ENCODE measurements around the gene BTBD8. TPM values are rescaled to one million over a fixed set of nuclear protein-coding genes. Genes with fewer than 3 reads are reported as not detected.
A peak's percentile ranks its signal among the peaks of the same experiment; 100 is the strongest.

Gene BTBD8
- polyA plus RNA-seq, 1 donor = 8.6 TPM

DNA sequence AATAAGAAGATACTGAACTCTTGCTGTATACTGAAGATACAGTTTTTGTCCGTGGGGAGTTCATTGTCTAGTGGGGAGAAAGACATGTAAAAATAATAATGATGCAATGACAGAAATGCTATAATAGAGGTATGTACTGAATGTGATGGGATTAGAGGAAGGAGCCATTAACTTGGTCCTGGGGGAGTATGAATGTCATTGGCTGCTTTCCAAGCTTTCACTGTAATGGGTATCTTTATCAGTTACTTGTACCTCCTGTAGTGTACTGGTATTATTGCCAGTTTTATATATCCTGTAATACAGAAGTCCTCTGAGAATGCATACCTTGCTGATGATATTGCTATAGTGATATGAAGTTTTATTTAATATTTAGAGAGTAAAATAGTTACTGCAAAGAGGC lies 7.4 kb downstream of the BTBD8 start:
- Histone ChIP-seq H3K27ac (ENCODE audit: low read length) (no peak overlapping the region), H3K27me3 (ENCODE audit: control insufficient read depth, insufficient read depth, low read length) (no peaks in the 10 kb centered on the region), H3K4me1 (ENCODE audit: control insufficient read depth, insufficient read depth, low read length) (no peaks in the 10 kb centered on the region), H3K4me3 (ENCODE audit: low read length) (no peak overlapping the region), H3K36me3 (ENCODE audit: control insufficient read depth, insufficient read depth, low read length) (peaks cover 3% of the 10 kb centered on the region), H3K9me3 (ENCODE audit: control insufficient read depth, low read depth, low read length) (peaks cover 15% of the 10 kb centered on the region)
- WGBS (ENCODE audit: insufficient coverage, low lambda C conversion rate) = 71% methylated on average over 1 of the region's 1 CpG
- DNase-seq = no peak

- Histone ChIP-seq H3K9me3 (ENCODE audit: control insufficient read depth, low read depth, low read length) (peaks cover under 1% of the 10 kb centered on the region), H3K4me3 (ENCODE audit: low read length) (no peak overlapping the region), H3K27ac (ENCODE audit: low read length) (no peak overlapping the region), H3K27me3 (ENCODE audit: control insufficient read depth, insufficient read depth, low read length) (no peaks in the 10 kb centered on the region), H3K4me1 (ENCODE audit: control insufficient read depth, insufficient read depth, low read length) (no peaks in the 10 kb centered on the region), H3K36me3 (ENCODE audit: control insufficient read depth, insufficient read depth, low read length) (peaks cover 5% of the 10 kb centered on the region)
- WGBS (ENCODE audit: insufficient coverage, low lambda C conversion rate) = 100% methylated on average over 1 of the region's 5 CpGs
- no peak for DNase-seq
Measured at GRCh38 chr1:92091625-92092024, 11.5 kb downstream of the BTBD8 start.

- 80% methylated on average over 1 of the region's 2 CpGs for WGBS (ENCODE audit: insufficient coverage, low lambda C conversion rate)
- DNase-seq = no peak
Measured at GRCh38 chr1:92094090-92094489, 13.9 kb downstream of the BTBD8 start.

DNA sequence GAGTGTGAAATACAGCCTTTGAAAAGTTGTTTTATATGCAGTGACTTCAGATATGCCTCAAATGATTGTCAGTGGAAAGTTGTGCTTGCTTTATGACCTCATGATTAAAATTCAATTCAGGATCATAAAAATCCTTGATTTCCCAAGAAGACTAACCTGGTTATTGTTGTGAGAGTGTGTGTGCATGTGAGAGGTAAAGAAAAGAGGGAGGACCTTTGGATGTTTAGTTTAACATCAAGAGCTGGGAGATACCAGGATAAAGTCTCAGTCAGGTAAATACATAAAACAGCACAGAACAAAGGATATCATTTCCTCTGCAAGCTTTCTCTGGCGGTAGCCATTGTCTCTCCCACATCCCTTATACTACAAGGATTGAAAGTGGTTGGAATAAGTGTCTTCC lies 14.4 kb downstream of the BTBD8 start:
- H3K9me3 ChIP-seq (ENCODE audit: control insufficient read depth, low read depth, low read length) = no peaks in the 10 kb centered on the region
- H3K4me1 ChIP-seq (ENCODE audit: control insufficient read depth, insufficient read depth, low read length) = no peaks in the 10 kb centered on the region
- no peak overlapping the region for H3K27ac ChIP-seq (ENCODE audit: low read length)
- DNase-seq = peak; percentile 4 to 23
- no peak overlapping the region for H3K4me3 ChIP-seq (ENCODE audit: low read length)
- WGBS (ENCODE audit: insufficient coverage, low lambda C conversion rate) = no CpG with 5 or more reads among the region's 1 CpG
- H3K27me3 ChIP-seq (ENCODE audit: control insufficient read depth, insufficient read depth, low read length) = no peaks in the 10 kb centered on the region
- peaks cover 2% of the 10 kb centered on the region for H3K36me3 ChIP-seq (ENCODE audit: control insufficient read depth, insufficient read depth, low read length)

More at GRCh38 chr1:92094090-92094489, 13.9 kb downstream of the BTBD8 start:
- Histone ChIP-seq H3K27me3 (ENCODE audit: control insufficient read depth, insufficient read depth, low read length) (no peaks in the 10 kb centered on the region), H3K4me1 (ENCODE audit: control insufficient read depth, insufficient read depth, low read length) (no peaks in the 10 kb centered on the region), H3K27ac (ENCODE audit: low read length) (no peak overlapping the region), H3K36me3 (ENCODE audit: control insufficient read depth, insufficient read depth, low read length) (peaks cover 4% of the 10 kb centered on the region), H3K4me3 (ENCODE audit: low read length) (no peak overlapping the region), H3K9me3 (ENCODE audit: control insufficient read depth, low read depth, low read length) (no peaks in the 10 kb centered on the region)

- peaks cover 2% of the 10 kb centered on the region for H3K36me3 ChIP-seq (ENCODE audit: control insufficient read depth, insufficient read depth, low read length)
- no peak overlapping the region for H3K27ac ChIP-seq (ENCODE audit: low read length)
- no CpG with 5 or more reads among the region's 5 CpGs for WGBS (ENCODE audit: insufficient coverage, low lambda C conversion rate)
- no peaks in the 10 kb centered on the region for H3K4me1 ChIP-seq (ENCODE audit: control insufficient read depth, insufficient read depth, low read length)
- H3K4me3 ChIP-seq (ENCODE audit: low read length) = no peak overlapping the region
- no peak for DNase-seq
- H3K27me3 ChIP-seq (ENCODE audit: control insufficient read depth, insufficient read depth, low read length) = no peaks in the 10 kb centered on the region
- H3K9me3 ChIP-seq (ENCODE audit: control insufficient read depth, low read depth, low read length) = no peaks in the 10 kb centered on the region
Measured at GRCh38 chr1:92095874-92096273, 15.7 kb downstream of the BTBD8 start.

- no peaks in the 10 kb centered on the region for H3K9me3 ChIP-seq (ENCODE audit: control insufficient read depth, low read depth, low read length)
- no peak overlapping the region for H3K4me3 ChIP-seq (ENCODE audit: low read length)
- H3K27me3 ChIP-seq (ENCODE audit: control insufficient read depth, insufficient read depth, low read length) = no peaks in the 10 kb centered on the region
- no peaks in the 10 kb centered on the region for H3K4me1 ChIP-seq (ENCODE audit: control insufficient read depth, insufficient read depth, low read length)
- DNase-seq = no peak
- no peak overlapping the region for H3K27ac ChIP-seq (ENCODE audit: low read length)
- H3K36me3 ChIP-seq (ENCODE audit: control insufficient read depth, insufficient read depth, low read length) = peaks cover 4% of the 10 kb centered on the region
Measured at GRCh38 chr1:92096317-92096716, 16.2 kb downstream of the BTBD8 start.

- Histone ChIP-seq H3K27ac (ENCODE audit: low read length) (no peak overlapping the region), H3K4me1 (ENCODE audit: control insufficient read depth, insufficient read depth, low read length) (no peaks in the 10 kb centered on the region), H3K9me3 (ENCODE audit: control insufficient read depth, low read depth, low read length) (no peaks in the 10 kb centered on the region), H3K27me3 (ENCODE audit: control insufficient read depth, insufficient read depth, low read length) (no peaks in the 10 kb centered on the region), H3K4me3 (ENCODE audit: low read length) (no peak overlapping the region), H3K36me3 (ENCODE audit: control insufficient read depth, insufficient read depth, low read length) (peaks cover 18% of the 10 kb centered on the region)
- DNase-seq = no peak
- WGBS (ENCODE audit: insufficient coverage, low lambda C conversion rate) = 78% methylated on average over 2 of the region's 3 CpGs
Measured at GRCh38 chr1:92105546-92106081, 25.5 kb downstream of the BTBD8 start.

GRCh38 chr1:92108631-92109030 lies 28.5 kb downstream of the BTBD8 start:
- H3K36me3 ChIP-seq (ENCODE audit: control insufficient read depth, insufficient read depth, low read length) = peaks cover 12% of the 10 kb centered on the region
- H3K4me3 ChIP-seq (ENCODE audit: low read length) = no peak overlapping the region
- H3K27me3 ChIP-seq (ENCODE audit: control insufficient read depth, insufficient read depth, low read length) = no peaks in the 10 kb centered on the region
- no peak for DNase-seq
- H3K4me1 ChIP-seq (ENCODE audit: control insufficient read depth, insufficient read depth, low read length) = no peaks in the 10 kb centered on the region
- no peak overlapping the region for H3K27ac ChIP-seq (ENCODE audit: low read length)
- no peaks in the 10 kb centered on the region for H3K9me3 ChIP-seq (ENCODE audit: control insufficient read depth, low read depth, low read length)
- WGBS (ENCODE audit: insufficient coverage, low lambda C conversion rate) = no CpG with 5 or more reads among the region's 2 CpGs

GRCh38 chr1:92117526-92117925 lies 37.4 kb downstream of the BTBD8 start:
- Histone ChIP-seq H3K36me3 (ENCODE audit: control insufficient read depth, insufficient read depth, low read length) (peaks cover 4% of the 10 kb centered on the region), H3K27me3 (ENCODE audit: control insufficient read depth, insufficient read depth, low read length) (no peaks in the 10 kb centered on the region), H3K4me3 (ENCODE audit: low read length) (no peak overlapping the region), H3K4me1 (ENCODE audit: control insufficient read depth, insufficient read depth, low read length) (no peaks in the 10 kb centered on the region), H3K27ac (ENCODE audit: low read length) (no peak overlapping the region), H3K9me3 (ENCODE audit: control insufficient read depth, low read depth, low read length) (no peaks in the 10 kb centered on the region)
- DNase-seq = no peak
- WGBS (ENCODE audit: insufficient coverage, low lambda C conversion rate) = 60% methylated on average over 1 of the region's 2 CpGs

DNA sequence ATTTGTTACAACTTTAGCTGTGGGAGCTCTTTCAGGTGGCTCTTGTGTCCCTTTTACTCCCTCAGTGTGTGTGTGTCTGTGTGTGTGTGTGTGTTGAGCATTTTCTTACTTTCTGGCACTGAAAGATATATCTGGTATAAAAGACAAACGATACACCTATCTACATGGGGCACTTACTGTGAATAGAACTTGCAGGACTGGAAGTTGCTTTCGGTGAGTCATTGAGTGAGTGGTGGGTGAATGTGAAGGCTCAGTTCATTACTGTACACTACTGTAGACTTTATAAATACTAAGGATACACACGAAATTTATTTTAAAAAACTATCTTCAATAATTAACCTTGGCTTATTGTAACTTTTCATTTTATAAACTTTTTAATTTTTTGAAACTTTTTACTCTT lies 38.7 kb downstream of the BTBD8 start:
- Histone ChIP-seq H3K27ac (ENCODE audit: low read length) (no peak overlapping the region), H3K9me3 (ENCODE audit: control insufficient read depth, low read depth, low read length) (no peaks in the 10 kb centered on the region), H3K4me3 (ENCODE audit: low read length) (no peak overlapping the region), H3K36me3 (ENCODE audit: control insufficient read depth, insufficient read depth, low read length) (peaks cover 2% of the 10 kb centered on the region), H3K4me1 (ENCODE audit: control insufficient read depth, insufficient read depth, low read length) (no peaks in the 10 kb centered on the region), H3K27me3 (ENCODE audit: control insufficient read depth, insufficient read depth, low read length) (no peaks in the 10 kb centered on the region)
- no peak for DNase-seq
- 82% methylated on average over 1 of the region's 3 CpGs for WGBS (ENCODE audit: insufficient coverage, low lambda C conversion rate)

- Histone ChIP-seq H3K36me3 (ENCODE audit: control insufficient read depth, insufficient read depth, low read length) (no peaks in the 10 kb centered on the region), H3K27me3 (ENCODE audit: control insufficient read depth, insufficient read depth, low read length) (no peaks in the 10 kb centered on the region), H3K4me3 (ENCODE audit: low read length) (no peak overlapping the region), H3K9me3 (ENCODE audit: control insufficient read depth, low read depth, low read length) (no peaks in the 10 kb centered on the region), H3K27ac (ENCODE audit: low read length) (no peak overlapping the region), H3K4me1 (ENCODE audit: control insufficient read depth, insufficient read depth, low read length) (no peaks in the 10 kb centered on the region)
- no peak for DNase-seq
- 60% methylated on average over 2 of the region's 3 CpGs for whole genome bisulfite sequencing (ENCODE audit: insufficient coverage, low lambda C conversion rate)
Measured at GRCh38 chr1:92123868-92124267, 43.7 kb downstream of the BTBD8 start.

All from large intestine (tissue), 3 donors.